PC-3 (cell line): ENCODE data around the gene ADAM15. TPM values are rescaled to one million over a fixed set of nuclear protein-coding genes. Genes with fewer than 3 reads are reported as not detected.

Source experiments
- ATAC-seq: fragments of 200-7000 bp; cut with Tn5 transposase; 2 replicates; pipeline ENCODE4 v1.9.1; 2020; ENCODE audit warnings: mild to moderate bottlenecking, moderate library complexity
- BruUV-seq: library from RNA; stranded (reverse); fragments of 400-500 nt; replicated peaks from 2 replicates; lab custom pipeline; 2021; lab: Mats Ljungman, UMichigan
- CTCF ChIA-PET: fragments of 300-600 bp; sonication (Branson Sonifier 250); formaldehyde crosslinking; loops from one replicate; lab custom pipeline; 2022; ENCODE audit warnings: antibody characterized with exemption; lab: Charles Lee
- POLR2A ChIA-PET: fragments of 300-600 bp; sonication (Branson Sonifier 250); formaldehyde crosslinking; loops from one replicate; lab custom pipeline; 2022; ENCODE audit warnings: antibody characterized with exemption; ENCODE audit not compliant: unreplicated experiment; lab: Charles Lee
- DNase-seq: peaks from one replicate; pipeline ENCODE4 v3.0.0-alpha.2; 2015
- H2AFZ ChIP-seq: fragments of 300-600 bp; sonication (generic); 2 replicates; pipeline ENCODE4 v1.6.0; 2016; ENCODE audit warnings: antibody characterized with exemption, low read length
- H3F3A ChIP-seq: fragments of 300-600 bp; sonication (generic); one replicate; pipeline ENCODE4 v1.6.0; 2017; ENCODE audit warnings: antibody characterized with exemption, low read length, control low read depth, mild to moderate bottlenecking; ENCODE audit not compliant: unreplicated experiment
- H3K27ac ChIP-seq: fragments of 300-600 bp; sonication (generic); 2 replicates; pipeline ENCODE4 v1.5.1; 2016; ENCODE audit warnings: mild to moderate bottlenecking, low read length
- H3K27me3 ChIP-seq: fragments of 300-600 bp; sonication (generic); 2 replicates; pipeline ENCODE4 v1.6.1; 2016; ENCODE audit warnings: low read length, mixed read lengths
- H3K36me3 ChIP-seq: fragments of 300-600 bp; sonication (generic); 2 replicates; pipeline ENCODE4 v1.6.1; 2016; ENCODE audit warnings: low read depth, mixed run types, low read length, mixed read lengths
- H3K4me1 ChIP-seq: fragments of 300-600 bp; sonication (generic); 2 replicates; pipeline ENCODE4 v1.5.1; 2016; ENCODE audit warnings: low read length; ENCODE audit not compliant: insufficient read depth
- H3K4me2 ChIP-seq: fragments of 300-600 bp; sonication (generic); 2 replicates; pipeline ENCODE4 v1.6.0; 2016; ENCODE audit warnings: low read length
- H3K4me3 ChIP-seq: fragments of 300-600 bp; sonication (generic); 2 replicates; pipeline ENCODE4 v1.5.1; 2016; ENCODE audit warnings: mild to moderate bottlenecking, low read length, mixed read lengths
- H3K79me2 ChIP-seq: fragments of 300-600 bp; sonication (generic); 2 replicates; pipeline ENCODE4 v1.6.1; 2017; ENCODE audit warnings: low read length, mixed read lengths
- H3K9ac ChIP-seq: fragments of 300-600 bp; sonication (generic); 2 replicates; pipeline ENCODE4 v1.6.0; 2016; ENCODE audit warnings: mild to moderate bottlenecking, low read length
- H3K9me2 ChIP-seq: fragments of 300-600 bp; sonication (generic); replicated peaks from 2 replicates; pipeline ENCODE4 v1.6.1; 2016; ENCODE audit warnings: mixed run types, low read length, mixed read lengths
- H3K9me3 ChIP-seq: fragments of 300-600 bp; sonication (generic); 2 replicates; pipeline ENCODE4 v1.6.1; 2016; ENCODE audit warnings: low read length, mixed read lengths
- H4K20me1 ChIP-seq: fragments of 300-600 bp; sonication (generic); 2 replicates; pipeline ENCODE4 v1.6.1; 2016; ENCODE audit warnings: low read length, mixed read lengths
- CTCF ChIP-seq: fragments of 300-600 bp; sonication (generic); conservative IDR thresholded peaks from 2 replicates; pipeline ENCODE4 v1.5.1; 2017; ENCODE audit warnings: antibody characterized with exemption, low read depth, mild to moderate bottlenecking, low read length
- EZH2 ChIP-seq: fragments of 300-600 bp; sonication (generic); IDR thresholded peaks from one replicate; pipeline ENCODE4 v1.6.1; 2017; ENCODE audit warnings: antibody characterized with exemption, mild to moderate bottlenecking, low read length; ENCODE audit not compliant: unreplicated experiment
- EZH2phosphoT487 ChIP-seq: fragments of 300-600 bp; sonication (generic); IDR thresholded peaks from 2 replicates; pipeline ENCODE4 v1.6.1; 2018; ENCODE audit warnings: mild to moderate bottlenecking, antibody characterized with exemption, low read length, borderline replicate concordance
- intact Hi-C: fragments of 100-400 bp; cut with micrococcal nuclease; formaldehyde crosslinking; loops from 2 replicates; pipeline ENCODE4 v1.9.0; 2023
- total RNA-seq: library from RNA; depleted of rRNA; stranded (reverse); fragments of >200 nt; gene quantifications from 2 replicates; pipeline ENCODE4 v1.2.3, GENCODE V29; 2014

The ADAM15 gene
- total RNA-seq, 1 experiment from 2014 or later: 334 TPM

- no peaks in the 10 kb centered on the region for H3K79me2 ChIP-seq
- H3K4me3 ChIP-seq: no peak overlapping the region
- H3K9ac ChIP-seq: no peak overlapping the region
- peaks cover 18% of the 10 kb centered on the region for H3K36me3 ChIP-seq
- no peak overlapping the region for H3K4me2 ChIP-seq
- no peak for TF ChIP-seq EZH2phosphoT487
- ChIA-PET POLR2A (interaction anchor here (0.5 to 0.7 kb wide), 3 partner anchors 17 to 1096 kb away, joined by 3 to 8 read pairs (median 6); partner anchors contain the start of genes ADAM15 and ZBTB7B), CTCF (interaction anchor here (0.6 kb wide), 2 partner anchors 35 to 55 kb away, joined by 3 to 8 read pairs; no protein-coding TSS in a partner anchor)
- no peak overlapping the region for H2AFZ ChIP-seq
- H3K4me1 ChIP-seq: peaks cover 21% of the 10 kb centered on the region
- no peaks in the 10 kb centered on the region for H3F3A ChIP-seq
- no peaks in the 10 kb centered on the region for H4K20me1 ChIP-seq
- no peaks in the 10 kb centered on the region for H3K27me3 ChIP-seq
- H3K9me3 ChIP-seq: no peaks in the 10 kb centered on the region
- ATAC-seq (no peak), DNase-seq (no peak)
- no peak overlapping the region for H3K27ac ChIP-seq
- H3K9me2 ChIP-seq: no peaks in the 10 kb centered on the region
- intact Hi-C loops: loop anchor here (5.0 kb wide), 1 partner anchor 33 kb away; the partner anchor contains the start of gene ADAM15
- no TSS peak for BruUV-seq
These were observed 31.5 kb upstream of the ADAM15 start for GRCh38 chr1:155019377-155020245.

GRCh38 chr1:155022136-155022926 is 28.8 kb upstream of the ADAM15 start:
- no peaks in the 10 kb centered on the region for H4K20me1 ChIP-seq
- no peak for ATAC-seq

More at GRCh38 chr1:155022136-155022926, 28.8 kb upstream of the ADAM15 start:
- CTCF ChIA-PET: interaction anchor here (0.7 kb wide), 1 partner anchor 78 kb away, joined by 8 read pairs; no protein-coding TSS in a partner anchor
- Histone ChIP-seq H3K4me1 (peaks cover 19% of the 10 kb centered on the region), H3K9me2 (no peaks in the 10 kb centered on the region), H3K36me3 (no peaks in the 10 kb centered on the region; the same call in 1 of the 2 replicates), H3K79me2 (no peaks in the 10 kb centered on the region), H3K4me2 (no peak overlapping the region), H3K9me3 (no peaks in the 10 kb centered on the region), H3K9ac (no peak overlapping the region), H3F3A (no peaks in the 10 kb centered on the region), H2AFZ (no peak overlapping the region), H3K27me3 (no peaks in the 10 kb centered on the region), H3K27ac (no peak overlapping the region), H3K4me3 (no peak overlapping the region)
- POLR2A ChIA-PET: no interaction called here
- peak; percentile 35 for DNase-seq
- no TSS peak for BruUV-seq
- intact Hi-C loops: no loop called here
- TF ChIP-seq CTCF: no peak
- TF ChIP-seq EZH2phosphoT487: no peak
- no peak for TF ChIP-seq EZH2
